K562 (cell line): ENCODE measurements around the gene SCPEP1. TPM values are rescaled to one million over a fixed set of nuclear protein-coding genes. Genes with fewer than 3 reads are reported as not detected.

Source experiments
- CCNT2 ChIP-seq: IDR thresholded peaks from 2 replicates; pipeline ENCODE4 v1.6.1; 2011; ENCODE audit warnings: borderline replicate concordance, low read depth, mild to moderate bottlenecking, moderate library complexity, mixed read lengths, low read length; ENCODE audit not compliant: insufficient read length; ENCODE audit errors: extremely low read depth
- CREM ChIP-seq: IDR thresholded peaks from 2 replicates; pipeline ENCODE4 v1.6.1; 2014; ENCODE audit warnings: antibody characterized with exemption, low read depth
- CUX1 ChIP-seq: fragments of 200-800 bp; sonication (Bioruptor generic); IDR thresholded peaks from 2 replicates; pipeline ENCODE4 v1.6.1; 2016; ENCODE audit warnings: missing genetic modification characterization, missing compliant biosample characterization
- CXXC5 ChIP-seq: fragments of 250-450 bp; sonication (Bioruptor Pico); IDR thresholded peaks from 2 replicates; pipeline ENCODE4 v1.8.0; 2022; ENCODE audit warnings: inconsistent platforms, mild to moderate bottlenecking, moderate library complexity
- FUS ChIP-seq: fragments of 200-400 bp; formaldehyde crosslinking; optimal IDR thresholded peaks from 2 replicates; pipeline ENCODE3; 2017; ENCODE audit warnings: low read depth, low read length
- HNRNPUL1 ChIP-seq: fragments of 200-400 bp; formaldehyde crosslinking; IDR thresholded peaks from 2 replicates; pipeline ENCODE4 v1.6.1; 2017; ENCODE audit warnings: low read length
- LEF1 ChIP-seq: fragments of 450-650 bp; IDR thresholded peaks from 2 replicates; pipeline ENCODE4 v1.6.1; 2016; ENCODE audit warnings: mild to moderate bottlenecking
- MTA2 ChIP-seq: fragments of 450-650 bp; IDR thresholded peaks from 2 replicates; pipeline ENCODE4 v1.6.1; 2016; ENCODE audit warnings: low read depth
- MTF1 ChIP-seq: fragments of 250-450 bp; sonication (Bioruptor Pico); IDR thresholded peaks from 2 replicates; pipeline ENCODE4 v1.9.0; 2021; ENCODE audit warnings: moderate library complexity, mild to moderate bottlenecking, inconsistent platforms, borderline replicate concordance
- NEUROD1 ChIP-seq: fragments of 150-350 bp; IDR thresholded peaks from 2 replicates; pipeline ENCODE4 v1.6.1; 2014; ENCODE audit warnings: borderline replicate concordance, low read length, low read depth; ENCODE audit not compliant: partially characterized antibody
- NR3C1 ChIP-seq: sonication (generic); formaldehyde crosslinking; IDR thresholded peaks from 2 replicates; pipeline ENCODE4 v1.8.1; 2022; ENCODE audit warnings: missing genetic modification reagents
- SLC30A9 ChIP-seq: fragments of 250-450 bp; sonication (Bioruptor Pico); IDR thresholded peaks from 2 replicates; pipeline ENCODE4 v1.8.0; 2022; ENCODE audit warnings: mild to moderate bottlenecking, moderate library complexity
- SMAD3 ChIP-seq: fragments of 450-650 bp; formaldehyde crosslinking; conservative IDR thresholded peaks from 2 replicates; pipeline ENCODE4 v1.4.0; 2020; ENCODE audit warnings: mild to moderate bottlenecking
- TAF9B ChIP-seq: fragments of 450-650 bp; IDR thresholded peaks from 2 replicates; pipeline ENCODE4 v1.6.1; 2018; ENCODE audit warnings: mild to moderate bottlenecking; ENCODE audit not compliant: partially characterized antibody
- ZBTB43 ChIP-seq: sonication (generic); formaldehyde crosslinking; IDR thresholded peaks from 2 replicates; pipeline ENCODE4 v1.8.0; 2023; ENCODE audit warnings: mild to moderate bottlenecking, missing genetic modification reagents
- polyA plus RNA-seq, 8 experiments: library from polyadenylated mRNA; depleted of rRNA in 4 of 8; stranded (reverse) in 5 of 8; unstranded in 3 of 8; fragments of >200 nt; fragmentation: Nextera tagmentation in 2 of 8; fragmentation: Illumina TruSeq in 1 of 8; extraction: Ambion mirVana in 2 of 8; extraction: Trizol in 1 of 8; gene quantifications; 2 replicates each; pipeline versions ENCODE4 v1.2.1 to v1.2.3, GENCODE V29; 2011 to 2014; ENCODE audit warnings: inconsistent platforms in 1 of 8, missing spikeins in 1 of 8
- total RNA-seq, 7 experiments: library from RNA; depleted of rRNA in 6 of 7; stranded (reverse); fragments of >200 nt in 6 of 7; fragmentation: Illumina TruSeq in 2 of 7; extraction: Trizol in 2 of 7; gene quantifications; 2 replicates each; pipeline versions ENCODE4 v1.2.1 to v1.2.3, GENCODE V29; 2011 to 2021; ENCODE audit warnings: low replicate concordance in 1 of 7
- TF ChIP-seq, protein P1 (sequence below): fragments of 450-650 bp; formaldehyde crosslinking; IDR thresholded peaks from 2 replicates; pipeline ENCODE4 v1.4.0; 2022; ENCODE audit warnings: missing genetic modification characterization

SCPEP1 gene
- total and polyA plus RNA-seq, 9 of the 15 experiments (the other 6 are each of a cell fraction or from before 2014, with no cell fraction given): 5.1 to 14.8 (median 7.2) TPM

DNA sequence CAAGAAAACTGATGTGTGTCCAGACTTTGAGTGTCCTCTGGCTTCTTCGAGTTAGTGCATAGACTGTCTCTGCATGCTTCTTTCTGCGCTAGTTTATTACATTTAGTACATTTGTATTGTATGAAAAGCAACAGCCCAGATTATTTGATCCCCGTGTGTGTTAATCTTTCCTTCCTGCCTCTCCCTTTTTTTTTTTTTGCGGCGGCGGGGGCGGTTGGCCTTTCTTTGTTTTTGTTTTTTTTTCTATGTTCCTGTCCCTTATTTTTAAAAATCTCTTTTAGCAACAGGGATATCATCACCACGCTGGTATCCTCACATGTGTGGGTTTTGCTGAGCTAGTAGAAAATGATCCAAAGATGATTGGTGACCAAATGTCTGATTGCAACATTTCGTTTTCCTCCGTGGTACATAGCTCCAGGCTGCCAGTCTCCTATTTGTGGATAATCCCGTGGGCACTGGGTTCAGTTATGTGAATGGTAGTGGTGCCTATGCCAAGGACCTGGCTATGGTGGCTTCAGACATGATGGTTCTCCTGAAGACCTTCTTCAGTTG, 9.4 kb downstream of the SCPEP1 start (continued):
- TF ChIP-seq, protein P1, sequence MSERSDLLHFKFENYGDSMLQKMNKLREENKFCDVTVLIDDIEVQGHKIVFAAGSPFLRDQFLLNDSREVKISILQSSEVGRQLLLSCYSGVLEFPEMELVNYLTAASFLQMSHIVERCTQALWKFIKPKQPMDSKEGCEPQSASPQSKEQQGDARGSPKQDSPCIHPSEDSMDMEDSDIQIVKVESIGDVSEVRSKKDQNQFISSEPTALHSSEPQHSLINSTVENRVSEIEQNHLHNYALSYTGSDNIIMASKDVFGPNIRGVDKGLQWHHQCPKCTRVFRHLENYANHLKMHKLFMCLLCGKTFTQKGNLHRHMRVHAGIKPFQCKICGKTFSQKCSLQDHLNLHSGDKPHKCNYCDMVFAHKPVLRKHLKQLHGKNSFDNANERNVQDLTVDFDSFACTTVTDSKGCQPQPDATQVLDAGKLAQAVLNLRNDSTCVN: no peak
- TF ChIP-seq CREM (no peak), SLC30A9 (CRISPR knock-in tag) (no peak), TAF9B (no peak), CXXC5 (CRISPR knock-in tag) (no peak), FUS (no peak), NR3C1 (CRISPR knock-in tag) (no peak), NEUROD1 (no peak), CCNT2 (no peak), CUX1 (CRISPR knock-in tag) (no peak), ZBTB43 (CRISPR knock-in tag) (no peak), LEF1 (no peak), HNRNPUL1 (no peak), SMAD3 (CRISPR knock-in tag) (no peak), MTF1 (CRISPR knock-in tag) (no peak), MTA2 (no peak)
